ENCODE results near the gene MAN2A2. TPM values are rescaled to one million over a fixed set of nuclear protein-coding genes. Genes with fewer than 3 reads are reported as not detected.
A peak's percentile ranks its signal among the peaks of the same experiment; 100 is the strongest.

The MAN2A2 gene
- total RNA-seq, 2 experiments from 2014 or later: 174 to 183 TPM

GRCh38 chr15:90882781-90883525 is 20.1 kb upstream of the MAN2A2 start:
- no peak for ATAC-seq
- peaks cover 75% of the 10 kb centered on the region for H3K4me1 Mint-ChIP-seq

GRCh38 chr15:90883526-90883975 is 19.6 kb upstream of the MAN2A2 start:
- H3K9me3 Mint-ChIP-seq (ENCODE audit: low read depth): no peaks in the 10 kb centered on the region
- CTCF ChIA-PET: interaction anchor here (1.3 to 3.9 kb wide), 4 partner anchors 19 to 73 kb away, joined by 3 to 46 read pairs (median 20); partner anchors contain the start of genes HDDC3, MAN2A2 and UNC45A
- DNase-seq (no peak), ATAC-seq (no peak)
- no peak overlapping the region for H3K4me3 Mint-ChIP-seq
- peaks cover 34% of the 10 kb centered on the region for H3K36me3 Mint-ChIP-seq
- peaks cover 72% of the 10 kb centered on the region for H3K4me1 Mint-ChIP-seq
- H3K27ac Mint-ChIP-seq: peak overlapping the region; percentile 76
- H3K27me3 Mint-ChIP-seq: no peaks in the 10 kb centered on the region

More at GRCh38 chr15:90882781-90883525, 20.1 kb upstream of the MAN2A2 start:
- Mint-ChIP-seq H3K36me3 (peaks cover 36% of the 10 kb centered on the region), H3K9me3 (ENCODE audit: low read depth) (no peaks in the 10 kb centered on the region), H3K27me3 (no peaks in the 10 kb centered on the region), H3K4me3 (no peak overlapping the region), H3K27ac (peak overlapping the region; percentile 76)
- CTCF ChIA-PET: interaction anchor here (1.3 to 3.9 kb wide), 4 partner anchors 20 to 73 kb away, joined by 3 to 46 read pairs (median 4); partner anchors contain the start of genes HDDC3, MAN2A2 and UNC45A
- DNase-seq: no peak

- DNase-seq (no peak), ATAC-seq (no peak)
- no peaks in the 10 kb centered on the region for H3K9me3 Mint-ChIP-seq (ENCODE audit: low read depth)
- peaks cover 28% of the 10 kb centered on the region for H3K36me3 Mint-ChIP-seq
- H3K27me3 Mint-ChIP-seq: no peaks in the 10 kb centered on the region
- H3K27ac Mint-ChIP-seq: peak within 1 kb of the TSS; percentile 76
- peak within 1 kb of the TSS; percentile 62 for H3K4me3 Mint-ChIP-seq
- CTCF ChIA-PET: interaction anchor here (0.6 to 3.9 kb wide), 11 partner anchors 16 to 236 kb away, joined by 3 to 46 read pairs (median 11); partner anchors contain the start of genes FURIN, HDDC3, MAN2A2 and UNC45A
- H3K4me1 Mint-ChIP-seq: peaks cover 71% of the 10 kb centered on the region
These were observed 19.0 kb upstream of the MAN2A2 start, which contains the start of gene FES for GRCh38 chr15:90883976-90884718. FES (plus strand) TSS chr15:90884504; CDS start chr15:90885046, 542 bp downstream.

GRCh38 chr15:90884719-90885431 is 18.2 kb upstream of the MAN2A2 start:
- DNase-seq (no peak), ATAC-seq (no peak)
- CTCF ChIA-PET: interaction anchor here (0.6 to 3.9 kb wide), 40 partner anchors 11 to 496 kb away, joined by 3 to 46 read pairs (median 5); partner anchors contain the start of genes BLM, FURIN, HDDC3 and IQGAP1
- Mint-ChIP-seq H3K9me3 (ENCODE audit: low read depth) (no peaks in the 10 kb centered on the region), H3K4me3 (peak overlapping the region; percentile 62), H3K27me3 (no peaks in the 10 kb centered on the region), H3K27ac (peak overlapping the region; percentile 73), H3K4me1 (peaks cover 71% of the 10 kb centered on the region), H3K36me3 (peaks cover 21% of the 10 kb centered on the region)

- Mint-ChIP-seq H3K36me3 (peaks cover 19% of the 10 kb centered on the region), H3K27ac (peak overlapping the region; percentile 73), H3K9me3 (ENCODE audit: low read depth) (no peaks in the 10 kb centered on the region), H3K4me1 (peaks cover 72% of the 10 kb centered on the region), H3K27me3 (no peaks in the 10 kb centered on the region), H3K4me3 (peak overlapping the region; percentile 62)
- CTCF ChIA-PET: interaction anchor here (0.6 to 3.9 kb wide), 69 partner anchors 10 to 578 kb away, joined by 3 to 46 read pairs (median 5); partner anchors contain the start of genes BLM, FURIN, HDDC3 and IQGAP1
- peak; percentile 86 for DNase-seq
- ATAC-seq: peak; percentile 44
These were observed 17.4 kb upstream of the MAN2A2 start for GRCh38 chr15:90885432-90886290.

GRCh38 chr15:90886291-90886614 is 16.8 kb upstream of the MAN2A2 start:
- DNase-seq (no peak), ATAC-seq (no peak)
- Mint-ChIP-seq H3K9me3 (ENCODE audit: low read depth) (no peaks in the 10 kb centered on the region), H3K4me1 (peaks cover 71% of the 10 kb centered on the region), H3K4me3 (peak overlapping the region; percentile 62), H3K36me3 (peaks cover 19% of the 10 kb centered on the region), H3K27me3 (no peaks in the 10 kb centered on the region), H3K27ac (peak overlapping the region; percentile 73)
- CTCF ChIA-PET: interaction anchor here (0.6 to 3.9 kb wide), 58 partner anchors 9 to 579 kb away, joined by 3 to 46 read pairs (median 5); partner anchors contain the start of genes BLM, FURIN, HDDC3 and IQGAP1

GRCh38 chr15:90887037-90887481 is 16.0 kb upstream of the MAN2A2 start:
- H3K27ac Mint-ChIP-seq: no peak overlapping the region
- H3K27me3 Mint-ChIP-seq: no peaks in the 10 kb centered on the region
- CTCF ChIA-PET: interaction anchor here (0.7 to 4.6 kb wide), 20 partner anchors 13 to 241 kb away, joined by 3 to 64 read pairs (median 10); partner anchors contain the start of genes BLM, HDDC3, MAN2A2 and UNC45A

GRCh38 chr15:90889313-90889730 is 13.8 kb upstream of the MAN2A2 start:
- peak; percentile 85 for DNase-seq

More at GRCh38 chr15:90887037-90887481, 16.0 kb upstream of the MAN2A2 start:
- no peak for DNase-seq
- Mint-ChIP-seq H3K4me3 (no peak overlapping the region), H3K9me3 (ENCODE audit: low read depth) (no peaks in the 10 kb centered on the region), H3K36me3 (peaks cover 20% of the 10 kb centered on the region), H3K4me1 (peaks cover 66% of the 10 kb centered on the region)
- ATAC-seq: no peak

GRCh38 chr15:90889736-90890456 is 13.2 kb upstream of the MAN2A2 start:
- DNase-seq (peak; percentile 80), ATAC-seq (peak; percentile 57)
- Mint-ChIP-seq H3K27me3 (no peaks in the 10 kb centered on the region), H3K9me3 (ENCODE audit: low read depth) (no peaks in the 10 kb centered on the region), H3K4me3 (peak overlapping the region; percentile 63), H3K4me1 (peaks cover 47% of the 10 kb centered on the region), H3K27ac (peak overlapping the region; percentile 72), H3K36me3 (peaks cover 32% of the 10 kb centered on the region)
- CTCF ChIA-PET: interaction anchor here (0.7 to 4.6 kb wide), 17 partner anchors 8 to 597 kb away, joined by 3 to 64 read pairs (median 4); partner anchors contain the start of genes BLM, HDDC3, MAN2A2 and UNC45A

More at GRCh38 chr15:90889313-90889730, 13.8 kb upstream of the MAN2A2 start:
- ATAC-seq: peak; percentile 69
- no peaks in the 10 kb centered on the region for H3K27me3 Mint-ChIP-seq
- H3K4me3 Mint-ChIP-seq: peak overlapping the region; percentile 63
- H3K36me3 Mint-ChIP-seq: peaks cover 29% of the 10 kb centered on the region
- CTCF ChIA-PET: interaction anchor here (0.7 to 4.6 kb wide), 17 partner anchors 8 to 596 kb away, joined by 3 to 64 read pairs (median 4); partner anchors contain the start of genes BLM, HDDC3, MAN2A2 and UNC45A
- no peaks in the 10 kb centered on the region for H3K9me3 Mint-ChIP-seq (ENCODE audit: low read depth)
- peak overlapping the region; percentile 72 for H3K27ac Mint-ChIP-seq
- H3K4me1 Mint-ChIP-seq: peaks cover 51% of the 10 kb centered on the region

GRCh38 chr15:90890839-90891238 is 12.3 kb upstream of the MAN2A2 start:
- Mint-ChIP-seq H3K27me3 (no peaks in the 10 kb centered on the region), H3K4me3 (peak overlapping the region; percentile 59), H3K36me3 (peaks cover 36% of the 10 kb centered on the region), H3K27ac (no peak overlapping the region), H3K9me3 (ENCODE audit: low read depth) (no peaks in the 10 kb centered on the region), H3K4me1 (peaks cover 38% of the 10 kb centered on the region)
- CTCF ChIA-PET: interaction anchor here (1.5 to 4.6 kb wide), 4 partner anchors 11 to 571 kb away, joined by 5 to 64 read pairs (median 20); partner anchors contain the start of genes BLM, HDDC3, MAN2A2 and UNC45A
- ATAC-seq: no peak
- DNase-seq: no peak
